ENCODE measurements around the gene GALNT16.

GALNT16 gene

GRCh38 chr14:69372146-69372545 lies 112.2 kb downstream of the GALNT16 start:
- no peaks in the 10 kb centered on the region for H3F3A ChIP-seq (ENCODE audit: low read depth)
- H2AFZ ChIP-seq (ENCODE audit: low read length) = no peak overlapping the region
- H3K79me2 ChIP-seq (ENCODE audit: insufficient read depth, low read length) = no peaks in the 10 kb centered on the region
- TF ChIP-seq, protein P1, sequence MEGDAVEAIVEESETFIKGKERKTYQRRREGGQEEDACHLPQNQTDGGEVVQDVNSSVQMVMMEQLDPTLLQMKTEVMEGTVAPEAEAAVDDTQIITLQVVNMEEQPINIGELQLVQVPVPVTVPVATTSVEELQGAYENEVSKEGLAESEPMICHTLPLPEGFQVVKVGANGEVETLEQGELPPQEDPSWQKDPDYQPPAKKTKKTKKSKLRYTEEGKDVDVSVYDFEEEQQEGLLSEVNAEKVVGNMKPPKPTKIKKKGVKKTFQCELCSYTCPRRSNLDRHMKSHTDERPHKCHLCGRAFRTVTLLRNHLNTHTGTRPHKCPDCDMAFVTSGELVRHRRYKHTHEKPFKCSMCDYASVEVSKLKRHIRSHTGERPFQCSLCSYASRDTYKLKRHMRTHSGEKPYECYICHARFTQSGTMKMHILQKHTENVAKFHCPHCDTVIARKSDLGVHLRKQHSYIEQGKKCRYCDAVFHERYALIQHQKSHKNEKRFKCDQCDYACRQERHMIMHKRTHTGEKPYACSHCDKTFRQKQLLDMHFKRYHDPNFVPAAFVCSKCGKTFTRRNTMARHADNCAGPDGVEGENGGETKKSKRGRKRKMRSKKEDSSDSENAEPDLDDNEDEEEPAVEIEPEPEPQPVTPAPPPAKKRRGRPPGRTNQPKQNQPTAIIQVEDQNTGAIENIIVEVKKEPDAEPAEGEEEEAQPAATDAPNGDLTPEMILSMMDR (conservative IDR thresholded peaks at IDR 0.05; ENCODE audit: low read length) = no peak
- no peak for TF ChIP-seq EZH2phosphoT487 (IDR thresholded peaks at IDR 0.05; ENCODE audit: borderline replicate concordance)
- H3K4me1 ChIP-seq (ENCODE audit: insufficient read depth, low read length, poor library complexity, severe bottlenecking) = no peaks in the 10 kb centered on the region
- H3K9ac ChIP-seq (ENCODE audit: low read depth, low read length, poor library complexity, severe bottlenecking) = no peak overlapping the region
- H4K20me1 ChIP-seq (ENCODE audit: insufficient read depth, low read length, poor library complexity, severe bottlenecking) = no peaks in the 10 kb centered on the region
- 0 out of 2 replicates have a peak, but pooled peaks cover 3% of the 10 kb centered on the region for H3K9me3 ChIP-seq (ENCODE audit: insufficient read depth, low read depth, low read length)
- H3K9me2 ChIP-seq (replicated peaks; ENCODE audit: low read depth, low read length) = no peaks in the 10 kb centered on the region
- no peaks in the 10 kb centered on the region for H3K27me3 ChIP-seq (ENCODE audit: insufficient read depth, low read length, poor library complexity, severe bottlenecking)
- no peak overlapping the region for H3K4me2 ChIP-seq (ENCODE audit: low read depth, low read length, poor library complexity, severe bottlenecking)
- H3K36me3 ChIP-seq (ENCODE audit: insufficient read depth, low read length) = peaks cover 30% of the 10 kb centered on the region
- no peak overlapping the region for H3K4me3 ChIP-seq (ENCODE audit: low read length, poor library complexity, severe bottlenecking)

GRCh38 chr14:69373104-69373503 lies 113.1 kb downstream of the GALNT16 start:
- Histone ChIP-seq H2AFZ (ENCODE audit: low read length) (no peak overlapping the region), H3K9me2 (replicated peaks; ENCODE audit: low read depth, low read length) (no peaks in the 10 kb centered on the region), H3K9me3 (ENCODE audit: insufficient read depth, low read depth, low read length) (0 out of 2 replicates have a peak, but pooled peaks cover 3% of the 10 kb centered on the region), H4K20me1 (ENCODE audit: insufficient read depth, low read length, poor library complexity, severe bottlenecking) (no peaks in the 10 kb centered on the region), H3K4me1 (ENCODE audit: insufficient read depth, low read length, poor library complexity, severe bottlenecking) (no peaks in the 10 kb centered on the region), H3K27me3 (ENCODE audit: insufficient read depth, low read length, poor library complexity, severe bottlenecking) (no peaks in the 10 kb centered on the region), H3K9ac (ENCODE audit: low read depth, low read length, poor library complexity, severe bottlenecking) (no peak overlapping the region), H3F3A (ENCODE audit: low read depth) (no peaks in the 10 kb centered on the region), H3K4me3 (ENCODE audit: low read length, poor library complexity, severe bottlenecking) (no peak overlapping the region), H3K36me3 (ENCODE audit: insufficient read depth, low read length) (peaks cover 30% of the 10 kb centered on the region), H3K79me2 (ENCODE audit: insufficient read depth, low read length) (no peaks in the 10 kb centered on the region), H3K4me2 (ENCODE audit: low read depth, low read length, poor library complexity, severe bottlenecking) (no peak overlapping the region)
- TF ChIP-seq, protein P1 (conservative IDR thresholded peaks at IDR 0.05; ENCODE audit: low read length) = no peak
- no peak for TF ChIP-seq EZH2phosphoT487 (IDR thresholded peaks at IDR 0.05; ENCODE audit: borderline replicate concordance)

DNA sequence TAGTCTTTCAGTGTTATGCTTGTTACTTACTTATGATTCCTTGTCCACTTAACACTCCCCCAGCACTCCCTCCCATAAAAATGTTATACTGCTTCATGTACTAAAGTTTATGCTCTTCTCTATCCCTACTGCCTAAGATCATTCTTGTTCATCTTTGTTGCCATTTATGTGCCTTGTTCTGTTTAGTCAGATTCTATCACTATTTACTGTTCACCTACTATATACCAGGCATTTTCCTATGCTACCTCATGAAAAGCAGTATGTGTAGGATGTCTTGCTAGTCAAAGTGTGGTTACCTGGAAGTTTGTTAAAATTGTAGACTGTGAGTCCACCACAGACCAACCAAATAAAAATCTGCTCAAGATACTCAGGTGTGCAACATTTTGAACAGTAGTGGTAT lies 114.3 kb downstream of the GALNT16 start:
- H3K36me3 ChIP-seq (ENCODE audit: insufficient read depth, low read length) = peaks cover 41% of the 10 kb centered on the region
- no peaks in the 10 kb centered on the region for H3K4me1 ChIP-seq (ENCODE audit: insufficient read depth, low read length, poor library complexity, severe bottlenecking)
- TF ChIP-seq, protein P1 (conservative IDR thresholded peaks at IDR 0.05; ENCODE audit: low read length) = no peak
- no peak for TF ChIP-seq EZH2phosphoT487 (IDR thresholded peaks at IDR 0.05; ENCODE audit: borderline replicate concordance)
- no peak overlapping the region for H2AFZ ChIP-seq (ENCODE audit: low read length)
- H4K20me1 ChIP-seq (ENCODE audit: insufficient read depth, low read length, poor library complexity, severe bottlenecking) = no peaks in the 10 kb centered on the region
- H3K79me2 ChIP-seq (ENCODE audit: insufficient read depth, low read length) = 0 out of 2 replicates have a peak, but pooled peaks cover under 1% of the 10 kb centered on the region
- 0 out of 2 replicates have a peak, but pooled peaks cover 3% of the 10 kb centered on the region for H3K9me3 ChIP-seq (ENCODE audit: insufficient read depth, low read depth, low read length)
- H3K27me3 ChIP-seq (ENCODE audit: insufficient read depth, low read length, poor library complexity, severe bottlenecking) = no peaks in the 10 kb centered on the region
- no peaks in the 10 kb centered on the region for H3K9me2 ChIP-seq (replicated peaks; ENCODE audit: low read depth, low read length)
- no peak overlapping the region for H3K4me2 ChIP-seq (ENCODE audit: low read depth, low read length, poor library complexity, severe bottlenecking)
- no peaks in the 10 kb centered on the region for H3F3A ChIP-seq (ENCODE audit: low read depth)
- no peak overlapping the region for H3K4me3 ChIP-seq (ENCODE audit: low read length, poor library complexity, severe bottlenecking)
- H3K9ac ChIP-seq (ENCODE audit: low read depth, low read length, poor library complexity, severe bottlenecking) = no peak overlapping the region

Data from Loucy (cell line).